PC-3 (cell line): ENCODE data around the gene OR6M1.

Experiments
- CTCF ChIP-seq: fragments of 300-600 bp; sonication (generic); conservative IDR thresholded peaks from 2 replicates; pipeline ENCODE4 v1.5.1; 2017; ENCODE audit warnings: antibody characterized with exemption, low read depth, mild to moderate bottlenecking, low read length
- EZH2 ChIP-seq: fragments of 300-600 bp; sonication (generic); IDR thresholded peaks from one replicate; pipeline ENCODE4 v1.6.1; 2017; ENCODE audit warnings: antibody characterized with exemption, mild to moderate bottlenecking, low read length; ENCODE audit not compliant: unreplicated experiment
- EZH2phosphoT487 ChIP-seq: fragments of 300-600 bp; sonication (generic); IDR thresholded peaks from 2 replicates; pipeline ENCODE4 v1.6.1; 2018; ENCODE audit warnings: mild to moderate bottlenecking, antibody characterized with exemption, low read length, borderline replicate concordance

- TF ChIP-seq CTCF (no peak), EZH2phosphoT487 (no peak), EZH2 (no peak)
Measured at GRCh38 chr11:123765601-123766000, 40.5 kb downstream of the OR6M1 start.
